ENCODE results near the gene MAP3K7.

MAP3K7 gene

DNA sequence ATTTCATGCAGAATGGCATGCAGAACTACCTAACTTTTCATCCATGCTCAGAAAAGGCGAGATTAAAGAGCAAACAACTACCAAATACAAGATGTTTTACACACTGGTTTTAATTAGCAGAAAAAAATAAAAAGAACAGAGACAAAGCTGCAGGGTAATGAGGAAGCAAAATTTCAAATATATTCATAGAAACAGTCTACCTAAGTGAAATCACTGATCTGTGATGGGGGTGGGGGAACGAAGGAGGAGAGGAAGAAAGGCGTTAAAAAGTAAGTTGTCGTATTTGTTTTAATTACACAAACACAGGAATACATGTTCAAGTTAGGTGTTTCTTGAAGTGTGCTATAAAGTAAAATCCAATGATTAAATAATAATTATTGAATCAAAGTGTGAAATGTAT, 42.1 kb downstream of the MAP3K7 start:
- H3K79me2 ChIP-seq (ENCODE audit: control insufficient read depth, insufficient read depth, low read length), result no peaks in the 10 kb centered on the region
- no peak overlapping the region for H3K23ac ChIP-seq (ENCODE audit: low read length)
- no peak overlapping the region for H3K9ac ChIP-seq (ENCODE audit: low read length)
- H2BK120ac ChIP-seq (ENCODE audit: low read depth, low read length), result no peak overlapping the region
- peaks cover 1% of the 10 kb centered on the region for H3K36me3 ChIP-seq (ENCODE audit: control insufficient read depth, insufficient read depth, low read length)
- no peak overlapping the region for H4K5ac ChIP-seq (ENCODE audit: low read length)
- H3K27ac ChIP-seq (ENCODE audit: low read depth, low read length), result no peak overlapping the region
- no peak overlapping the region for H3K4ac ChIP-seq (ENCODE audit: low read depth, low read length)
- H2AK5ac ChIP-seq (ENCODE audit: low read length), result no peak overlapping the region
- no peak overlapping the region for H3K56ac ChIP-seq (ENCODE audit: low read length)
- no peak overlapping the region for H2BK15ac ChIP-seq (replicated peaks; ENCODE audit: low read depth)
- no peak overlapping the region for H3K18ac ChIP-seq (ENCODE audit: low read length)
- no peak overlapping the region for H3K4me3 ChIP-seq (ENCODE audit: low read length)
- no peak overlapping the region for H4K8ac ChIP-seq (ENCODE audit: low read depth, low read length)
- no peak overlapping the region for H3K4me2 ChIP-seq (ENCODE audit: low read length)
- H3K79me1 ChIP-seq (ENCODE audit: low read length), result no peaks in the 10 kb centered on the region
- H3K27me3 ChIP-seq (ENCODE audit: insufficient read depth, low read length, poor library complexity), result no peaks in the 10 kb centered on the region
- DNase-seq, result no peak
- H2BK5ac ChIP-seq (ENCODE audit: low read length), result no peak overlapping the region
- WGBS (ENCODE audit: extremely low coverage, insufficient coverage, low lambda C conversion rate), result 100% methylated on average over 3 of the region's 4 CpGs
- no peaks in the 10 kb centered on the region for H3K4me1 ChIP-seq (ENCODE audit: control insufficient read depth, low read depth, low read length)

DNA sequence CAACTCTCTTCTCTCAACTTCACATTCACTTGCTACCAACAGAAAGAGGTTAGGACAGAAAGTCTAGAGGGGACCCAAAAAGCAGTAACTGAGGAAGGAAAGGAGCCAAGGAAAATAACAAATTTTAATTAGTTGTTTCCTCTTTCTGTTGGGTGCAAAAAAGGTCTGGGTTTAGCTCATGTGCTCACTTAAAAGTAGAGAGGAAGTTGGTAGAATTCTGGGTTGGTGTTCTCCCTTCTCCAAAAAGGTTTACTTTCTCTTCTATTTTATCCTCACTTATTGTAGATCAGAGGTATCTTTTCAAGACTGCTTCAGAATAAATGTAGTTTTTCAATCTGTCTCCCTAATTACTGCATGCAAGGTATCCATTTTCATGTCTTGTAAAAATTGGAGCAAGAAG, 42.8 kb downstream of the MAP3K7 start:
- Histone ChIP-seq H3K56ac (ENCODE audit: low read length) (no peak overlapping the region), H3K4me3 (ENCODE audit: low read length) (no peak overlapping the region), H2BK120ac (ENCODE audit: low read depth, low read length) (no peak overlapping the region), H3K27ac (ENCODE audit: low read depth, low read length) (no peak overlapping the region), H3K4ac (ENCODE audit: low read depth, low read length) (no peak overlapping the region), H3K4me1 (ENCODE audit: control insufficient read depth, low read depth, low read length) (no peaks in the 10 kb centered on the region), H3K9ac (ENCODE audit: low read length) (no peak overlapping the region), H3K4me2 (ENCODE audit: low read length) (no peak overlapping the region), H3K79me2 (ENCODE audit: control insufficient read depth, insufficient read depth, low read length) (no peaks in the 10 kb centered on the region), H4K8ac (ENCODE audit: low read depth, low read length) (no peak overlapping the region), H2BK5ac (ENCODE audit: low read length) (no peak overlapping the region), H2AK5ac (ENCODE audit: low read length) (no peak overlapping the region), H3K36me3 (ENCODE audit: control insufficient read depth, insufficient read depth, low read length) (no peaks in the 10 kb centered on the region), H3K79me1 (ENCODE audit: low read length) (no peaks in the 10 kb centered on the region), H3K23ac (ENCODE audit: low read length) (no peak overlapping the region), H3K27me3 (ENCODE audit: insufficient read depth, low read length, poor library complexity) (no peaks in the 10 kb centered on the region), H2BK15ac (replicated peaks; ENCODE audit: low read depth) (no peak overlapping the region), H3K18ac (ENCODE audit: low read length) (no peak overlapping the region), H4K5ac (ENCODE audit: low read length) (no peak overlapping the region)
- no peak for DNase-seq

DNA sequence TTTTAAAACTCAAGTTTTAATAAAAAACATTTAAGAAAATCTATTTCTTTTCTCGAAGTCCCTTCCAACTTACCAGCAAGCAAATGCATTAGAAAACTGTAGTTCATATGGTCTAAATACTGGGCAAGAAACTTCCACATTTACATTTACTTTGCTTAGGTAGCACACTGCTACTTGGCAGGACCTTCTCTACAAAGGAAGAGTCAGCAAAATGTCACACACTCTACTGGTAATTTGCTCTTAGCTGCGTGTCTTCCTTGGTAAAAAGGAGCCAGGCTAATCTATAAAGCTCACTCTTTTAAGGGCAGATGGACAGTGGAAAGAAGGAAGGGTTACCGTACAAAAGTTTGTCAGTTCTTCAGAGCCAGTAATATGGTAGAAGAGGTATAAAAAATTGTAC, 45.7 kb downstream of the MAP3K7 start:
- Histone ChIP-seq H3K27me3 (ENCODE audit: insufficient read depth, low read length, poor library complexity) (no peaks in the 10 kb centered on the region), H3K79me1 (ENCODE audit: low read length) (no peaks in the 10 kb centered on the region), H3K4me1 (ENCODE audit: control insufficient read depth, low read depth, low read length) (no peaks in the 10 kb centered on the region), H3K56ac (ENCODE audit: low read length) (no peak overlapping the region), H3K4ac (ENCODE audit: low read depth, low read length) (no peak overlapping the region), H4K5ac (ENCODE audit: low read length) (no peak overlapping the region), H2BK15ac (replicated peaks; ENCODE audit: low read depth) (no peak overlapping the region), H3K23ac (ENCODE audit: low read length) (no peak overlapping the region), H3K27ac (ENCODE audit: low read depth, low read length) (no peak overlapping the region), H2BK120ac (ENCODE audit: low read depth, low read length) (no peak overlapping the region), H2BK5ac (ENCODE audit: low read length) (no peak overlapping the region), H3K4me3 (ENCODE audit: low read length) (no peak overlapping the region), H3K18ac (ENCODE audit: low read length) (no peak overlapping the region), H3K4me2 (ENCODE audit: low read length) (no peak overlapping the region), H3K9ac (ENCODE audit: low read length) (no peak overlapping the region), H3K36me3 (ENCODE audit: control insufficient read depth, insufficient read depth, low read length) (no peaks in the 10 kb centered on the region), H3K79me2 (ENCODE audit: control insufficient read depth, insufficient read depth, low read length) (no peaks in the 10 kb centered on the region), H2AK5ac (ENCODE audit: low read length) (no peak overlapping the region), H4K8ac (ENCODE audit: low read depth, low read length) (no peak overlapping the region)
- WGBS (ENCODE audit: extremely low coverage, insufficient coverage, low lambda C conversion rate), result no CpG with 5 or more reads among the region's 3 CpGs
- no peak for DNase-seq

DNA sequence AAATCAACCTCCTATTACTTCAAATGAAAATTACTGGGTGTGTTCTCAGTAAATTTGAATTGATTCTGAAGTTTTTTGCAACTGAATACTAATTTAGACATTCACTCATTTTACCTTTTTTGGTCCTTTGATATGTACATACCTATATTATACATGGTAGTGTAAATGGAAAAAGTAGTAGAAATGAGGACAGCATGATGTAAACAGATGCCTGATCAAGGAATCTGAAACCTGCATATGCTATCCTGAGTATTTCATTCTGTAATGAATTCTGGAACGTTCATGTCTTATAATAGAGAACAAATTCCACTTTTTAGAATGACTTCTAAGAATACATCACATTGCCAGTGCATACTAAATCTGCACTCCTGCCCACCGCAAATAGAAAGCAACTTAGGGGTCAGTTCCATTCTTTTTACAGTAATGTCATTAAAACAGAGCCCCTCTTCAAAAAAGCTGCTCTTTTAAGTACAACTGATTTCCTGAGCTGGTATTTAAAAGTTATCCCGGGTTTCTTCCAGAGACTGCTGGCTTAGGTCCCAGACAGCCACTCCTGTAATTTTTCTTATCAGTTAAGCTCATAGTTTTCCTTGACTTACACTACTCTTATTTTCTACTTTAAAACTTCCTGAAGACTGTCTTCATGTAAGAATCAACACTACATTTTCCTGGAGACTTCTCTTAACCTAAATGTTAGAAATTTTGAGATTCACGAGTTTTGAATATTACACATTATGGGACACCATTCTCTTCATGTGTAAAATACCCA, 48.4 kb downstream of the MAP3K7 start:
- no peaks in the 10 kb centered on the region for H3K27me3 ChIP-seq (ENCODE audit: insufficient read depth, low read length, poor library complexity)
- H3K23ac ChIP-seq (ENCODE audit: low read length), result no peak overlapping the region
- H2BK15ac ChIP-seq (replicated peaks; ENCODE audit: low read depth), result no peak overlapping the region
- H3K9ac ChIP-seq (ENCODE audit: low read length), result no peak overlapping the region
- no peak overlapping the region for H2AK5ac ChIP-seq (ENCODE audit: low read length)
- WGBS (ENCODE audit: extremely low coverage, insufficient coverage, low lambda C conversion rate), result no CpG with 5 or more reads among the region's 4 CpGs
- no peak overlapping the region for H2BK120ac ChIP-seq (ENCODE audit: low read depth, low read length)
- no peak overlapping the region for H3K4me3 ChIP-seq (ENCODE audit: low read length)
- no peak overlapping the region for H3K4ac ChIP-seq (ENCODE audit: low read depth, low read length)
- H3K79me2 ChIP-seq (ENCODE audit: control insufficient read depth, insufficient read depth, low read length), result no peaks in the 10 kb centered on the region
- no peaks in the 10 kb centered on the region for H3K4me1 ChIP-seq (ENCODE audit: control insufficient read depth, low read depth, low read length)
- no peak overlapping the region for H3K27ac ChIP-seq (ENCODE audit: low read depth, low read length)
- H3K4me2 ChIP-seq (ENCODE audit: low read length), result no peak overlapping the region
- no peak for DNase-seq
- no peak overlapping the region for H2BK5ac ChIP-seq (ENCODE audit: low read length)
- H3K18ac ChIP-seq (ENCODE audit: low read length), result no peak overlapping the region
- no peak overlapping the region for H3K56ac ChIP-seq (ENCODE audit: low read length)
- no peak overlapping the region for H4K5ac ChIP-seq (ENCODE audit: low read length)
- H4K8ac ChIP-seq (ENCODE audit: low read depth, low read length), result no peak overlapping the region
- H3K36me3 ChIP-seq (ENCODE audit: control insufficient read depth, insufficient read depth, low read length), result no peaks in the 10 kb centered on the region
- H3K79me1 ChIP-seq (ENCODE audit: low read length), result no peaks in the 10 kb centered on the region

DNA sequence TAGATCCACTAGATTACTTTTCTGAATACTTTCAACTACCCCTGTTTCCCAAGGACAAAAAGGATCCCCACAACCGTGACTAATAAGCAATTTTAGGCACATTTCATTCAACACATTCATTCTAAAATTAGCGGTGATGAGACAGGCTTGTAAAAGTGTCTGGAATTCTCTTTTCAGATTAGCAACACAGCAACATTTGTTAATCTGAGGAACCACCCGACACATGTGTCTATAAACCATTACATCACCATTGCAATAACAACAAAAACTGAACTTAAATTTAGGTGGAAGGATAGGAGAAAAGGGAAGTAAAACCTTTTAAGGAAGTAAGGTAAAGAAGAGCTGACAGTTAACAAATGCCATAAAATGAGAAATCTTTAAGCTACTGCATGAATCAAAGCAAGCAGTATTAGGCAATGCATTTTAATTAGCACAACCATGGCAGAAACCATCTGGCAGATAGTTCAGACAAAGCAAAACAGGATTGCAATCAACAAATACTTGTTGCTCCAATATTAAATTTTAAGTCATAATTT, 49.1 kb downstream of the MAP3K7 start:
- H3K56ac ChIP-seq (ENCODE audit: low read length), result no peak overlapping the region
- no peak overlapping the region for H2BK15ac ChIP-seq (replicated peaks; ENCODE audit: low read depth)
- H3K27ac ChIP-seq (ENCODE audit: low read depth, low read length), result no peak overlapping the region
- H3K4me2 ChIP-seq (ENCODE audit: low read length), result no peak overlapping the region
- no peaks in the 10 kb centered on the region for H3K36me3 ChIP-seq (ENCODE audit: control insufficient read depth, insufficient read depth, low read length)
- no peak overlapping the region for H2BK5ac ChIP-seq (ENCODE audit: low read length)
- no peaks in the 10 kb centered on the region for H3K79me1 ChIP-seq (ENCODE audit: low read length)
- no peak overlapping the region for H3K9ac ChIP-seq (ENCODE audit: low read length)
- no peaks in the 10 kb centered on the region for H3K79me2 ChIP-seq (ENCODE audit: control insufficient read depth, insufficient read depth, low read length)
- no peak overlapping the region for H3K4ac ChIP-seq (ENCODE audit: low read depth, low read length)
- no peak overlapping the region for H2BK120ac ChIP-seq (ENCODE audit: low read depth, low read length)
- no peak for DNase-seq
- H4K5ac ChIP-seq (ENCODE audit: low read length), result no peak overlapping the region
- no peaks in the 10 kb centered on the region for H3K27me3 ChIP-seq (ENCODE audit: insufficient read depth, low read length, poor library complexity)
- no CpG with 5 or more reads among the region's 3 CpGs for WGBS (ENCODE audit: extremely low coverage, insufficient coverage, low lambda C conversion rate)
- H3K4me1 ChIP-seq (ENCODE audit: control insufficient read depth, low read depth, low read length), result no peaks in the 10 kb centered on the region
- H3K23ac ChIP-seq (ENCODE audit: low read length), result no peak overlapping the region
- no peak overlapping the region for H4K8ac ChIP-seq (ENCODE audit: low read depth, low read length)
- no peak overlapping the region for H3K18ac ChIP-seq (ENCODE audit: low read length)
- no peak overlapping the region for H3K4me3 ChIP-seq (ENCODE audit: low read length)
- no peak overlapping the region for H2AK5ac ChIP-seq (ENCODE audit: low read length)

DNA sequence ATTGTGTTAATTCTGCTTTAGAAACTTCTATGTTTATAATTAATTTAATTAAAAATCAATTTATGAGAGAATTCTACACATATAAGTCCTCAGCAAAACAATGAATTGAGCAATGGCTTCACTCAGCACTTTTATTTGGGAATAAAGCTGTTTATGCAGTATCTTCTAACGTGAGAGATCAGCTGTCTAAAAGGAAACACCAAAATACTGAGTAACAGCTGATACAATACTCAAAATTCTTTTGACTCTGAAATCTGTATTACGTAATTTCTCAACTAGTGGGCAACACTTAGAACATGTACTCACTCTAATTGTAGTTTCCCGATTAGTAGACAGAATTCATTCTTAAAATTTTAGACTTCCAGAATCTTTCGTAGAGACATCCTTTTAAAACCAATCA, 49.8 kb downstream of the MAP3K7 start:
- no peak overlapping the region for H3K23ac ChIP-seq (ENCODE audit: low read length)
- H2AK5ac ChIP-seq (ENCODE audit: low read length), result no peak overlapping the region
- no CpG with 5 or more reads among the region's 4 CpGs for WGBS (ENCODE audit: extremely low coverage, insufficient coverage, low lambda C conversion rate)
- H2BK120ac ChIP-seq (ENCODE audit: low read depth, low read length), result no peak overlapping the region
- DNase-seq, result no peak
- no peak overlapping the region for H4K8ac ChIP-seq (ENCODE audit: low read depth, low read length)
- no peak overlapping the region for H3K4me2 ChIP-seq (ENCODE audit: low read length)
- no peaks in the 10 kb centered on the region for H3K79me1 ChIP-seq (ENCODE audit: low read length)
- no peaks in the 10 kb centered on the region for H3K27me3 ChIP-seq (ENCODE audit: insufficient read depth, low read length, poor library complexity)
- no peak overlapping the region for H2BK15ac ChIP-seq (replicated peaks; ENCODE audit: low read depth)
- no peak overlapping the region for H4K5ac ChIP-seq (ENCODE audit: low read length)
- H3K4me3 ChIP-seq (ENCODE audit: low read length), result no peak overlapping the region
- H3K4ac ChIP-seq (ENCODE audit: low read depth, low read length), result no peak overlapping the region
- H3K18ac ChIP-seq (ENCODE audit: low read length), result no peak overlapping the region
- H3K79me2 ChIP-seq (ENCODE audit: control insufficient read depth, insufficient read depth, low read length), result no peaks in the 10 kb centered on the region
- no peaks in the 10 kb centered on the region for H3K36me3 ChIP-seq (ENCODE audit: control insufficient read depth, insufficient read depth, low read length)
- no peak overlapping the region for H3K56ac ChIP-seq (ENCODE audit: low read length)
- no peak overlapping the region for H3K27ac ChIP-seq (ENCODE audit: low read depth, low read length)
- H2BK5ac ChIP-seq (ENCODE audit: low read length), result no peak overlapping the region
- no peak overlapping the region for H3K9ac ChIP-seq (ENCODE audit: low read length)
- H3K4me1 ChIP-seq (ENCODE audit: control insufficient read depth, low read depth, low read length), result no peaks in the 10 kb centered on the region

Data from mesendoderm (in vitro differentiated cells).